ENCODE measurements around the gene AGBL2.
A peak's percentile ranks its signal among the peaks of the same experiment; 100 is the strongest.
"Not testable (repeated sequence)": the region's sequence is repeated elsewhere in the genome, so short reads cannot be mapped to it uniquely, and the experiment has no call there.

The AGBL2 gene, protein sequence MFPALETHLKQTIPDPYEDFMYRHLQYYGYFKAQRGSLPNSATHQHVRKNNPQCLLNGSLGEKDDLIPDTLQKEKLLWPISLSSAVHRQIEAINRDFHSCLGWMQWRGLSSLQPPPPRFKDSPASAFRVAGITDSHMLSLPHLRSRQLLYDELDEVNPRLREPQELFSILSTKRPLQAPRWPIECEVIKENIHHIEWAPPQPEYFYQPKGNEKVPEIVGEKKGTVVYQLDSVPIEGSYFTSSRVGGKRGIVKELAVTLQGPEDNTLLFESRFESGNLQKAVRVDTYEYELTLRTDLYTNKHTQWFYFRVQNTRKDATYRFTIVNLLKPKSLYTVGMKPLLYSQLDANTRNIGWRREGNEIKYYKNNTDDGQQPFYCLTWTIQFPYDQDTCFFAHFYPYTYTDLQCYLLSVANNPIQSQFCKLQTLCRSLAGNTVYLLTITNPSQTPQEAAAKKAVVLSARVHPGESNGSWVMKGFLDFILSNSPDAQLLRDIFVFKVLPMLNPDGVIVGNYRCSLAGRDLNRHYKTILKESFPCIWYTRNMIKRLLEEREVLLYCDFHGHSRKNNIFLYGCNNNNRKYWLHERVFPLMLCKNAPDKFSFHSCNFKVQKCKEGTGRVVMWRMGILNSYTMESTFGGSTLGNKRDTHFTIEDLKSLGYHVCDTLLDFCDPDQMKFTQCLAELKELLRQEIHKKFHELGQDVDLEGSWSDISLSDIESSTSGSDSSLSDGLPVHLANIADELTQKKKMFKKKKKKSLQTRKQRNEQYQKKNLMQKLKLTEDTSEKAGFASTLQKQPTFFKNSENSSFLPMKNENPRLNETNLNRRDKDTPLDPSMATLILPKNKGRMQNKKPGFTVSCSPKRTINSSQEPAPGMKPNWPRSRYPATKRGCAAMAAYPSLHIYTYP

GRCh38 chr11:47715082-47715669, at the start of gene AGBL2:
AGBL2 (minus strand) TSS chr11:47715369; CDS start chr11:47714650, 719 bp downstream.
- peak; percentile 84 for DNase-seq

DNA sequence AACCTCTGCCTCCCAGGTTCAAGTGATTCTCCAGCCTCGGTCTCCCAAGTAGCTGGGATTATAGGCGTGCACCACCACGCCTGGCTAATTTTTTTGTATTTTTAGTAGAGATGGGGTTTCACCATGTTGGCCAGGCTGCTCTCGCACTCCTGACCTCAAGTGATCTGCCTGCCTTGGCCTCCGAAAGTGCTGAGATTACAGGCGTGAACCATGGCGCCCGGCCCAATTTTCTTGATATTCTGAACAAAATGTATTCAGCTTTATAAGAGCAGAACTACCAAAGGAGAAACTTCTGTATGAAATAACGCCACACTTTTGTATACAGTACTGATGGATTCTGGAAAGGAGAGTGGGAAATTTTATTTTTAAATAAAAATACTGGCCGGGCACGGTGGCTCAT, 44.1 kb upstream of the AGBL2 start:
- DNase-seq, result not testable (repeated sequence)

DNA sequence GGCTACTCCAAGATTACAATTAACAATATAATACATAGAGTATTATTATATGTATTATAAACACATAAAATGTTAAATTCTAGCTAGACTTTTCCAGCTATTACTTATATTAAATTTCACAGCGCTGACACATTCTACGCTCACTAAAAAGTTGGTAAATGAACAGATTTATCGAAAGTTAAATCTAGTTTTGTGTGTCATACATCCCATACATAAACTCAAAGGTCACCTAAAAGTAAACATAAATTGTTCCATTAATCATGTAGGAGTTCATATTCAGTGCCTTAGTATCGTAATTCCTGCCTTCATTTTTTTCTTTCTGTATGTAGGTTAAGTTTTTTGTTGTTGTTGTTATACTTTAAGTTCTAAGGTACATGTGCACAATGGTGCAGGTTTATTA, 41.0 kb upstream of the AGBL2 start:
- no peak for DNase-seq

DNA sequence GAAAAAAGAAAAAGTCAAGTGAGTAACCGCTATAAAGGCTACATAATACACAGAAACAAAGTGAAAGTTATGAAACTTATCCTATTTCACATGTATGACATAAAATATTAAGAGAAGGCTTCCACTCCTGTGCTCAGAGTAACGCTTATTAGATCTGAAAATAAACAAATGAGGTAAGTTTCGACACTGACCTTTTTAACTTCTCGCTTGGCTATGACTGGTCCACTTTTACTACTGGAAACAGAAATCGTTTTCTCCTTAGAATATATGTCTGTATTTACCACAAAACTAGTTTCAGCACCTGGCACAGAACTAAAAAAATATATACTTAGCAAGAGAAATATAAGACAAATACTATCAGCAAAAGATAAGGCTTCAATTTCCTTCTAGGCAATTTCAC, 35.6 kb upstream of the AGBL2 start:
- no peak for DNase-seq

- not testable (repeated sequence) for DNase-seq
Observed at GRCh38 chr11:47742494-47742893, 27.3 kb upstream of the AGBL2 start.

DNA sequence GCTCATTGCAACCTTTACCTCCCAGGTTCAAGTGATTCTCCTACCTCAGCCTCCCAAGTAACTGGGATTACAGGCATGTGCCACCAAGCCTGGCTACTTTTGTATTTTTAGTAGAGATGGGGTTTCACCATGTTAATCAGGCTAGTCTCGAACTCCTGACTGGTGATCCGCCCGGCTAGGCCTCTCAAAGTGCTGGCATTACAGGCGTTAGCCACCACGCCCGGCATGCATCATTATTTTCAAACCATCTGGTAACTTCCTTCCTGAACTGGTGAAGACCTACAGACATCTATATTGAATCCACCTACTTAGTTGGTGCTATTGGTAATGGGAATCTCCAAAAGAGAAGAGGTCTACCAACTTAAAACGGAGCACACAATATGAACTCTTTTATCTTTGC, 22.6 kb upstream of the AGBL2 start:
- not testable (repeated sequence) for DNase-seq

GRCh38 chr11:47732271-47732670, 17.1 kb upstream of the AGBL2 start:
- no peak for DNase-seq

- DNase-seq, result no peak
Observed at GRCh38 chr11:47731475-47731874, 16.3 kb upstream of the AGBL2 start.

DNA sequence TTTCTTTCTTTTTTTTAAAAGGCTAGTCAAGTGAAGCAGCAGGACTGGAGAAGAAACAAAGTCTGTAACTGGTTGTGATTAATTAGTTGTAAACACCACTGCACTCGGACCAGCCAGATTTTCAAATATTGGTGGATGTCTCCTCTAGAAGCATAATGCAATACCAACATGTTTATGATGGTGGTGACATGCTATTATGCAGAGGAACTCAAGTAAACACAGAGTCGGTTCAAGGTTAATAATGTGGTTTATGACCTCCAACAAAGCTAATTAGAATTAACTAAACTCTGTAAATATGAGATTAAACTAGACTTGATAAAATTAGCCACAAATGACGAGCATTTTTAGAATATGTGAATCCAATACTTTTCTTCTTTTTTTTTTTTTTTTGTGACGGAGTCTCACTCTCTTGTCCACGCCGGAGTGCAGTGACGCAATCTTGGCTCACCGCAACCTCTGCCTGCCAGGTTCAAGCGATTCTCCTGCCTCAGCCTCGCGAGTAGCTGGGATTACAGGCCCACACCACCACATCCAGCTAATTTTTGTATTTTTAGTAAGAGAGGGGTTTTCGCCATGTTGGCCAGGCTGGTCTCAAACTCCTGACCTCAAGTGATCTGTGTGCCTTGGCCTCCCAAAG, 11.8 kb upstream of the AGBL2 start:
- no peak for DNase-seq

DNA sequence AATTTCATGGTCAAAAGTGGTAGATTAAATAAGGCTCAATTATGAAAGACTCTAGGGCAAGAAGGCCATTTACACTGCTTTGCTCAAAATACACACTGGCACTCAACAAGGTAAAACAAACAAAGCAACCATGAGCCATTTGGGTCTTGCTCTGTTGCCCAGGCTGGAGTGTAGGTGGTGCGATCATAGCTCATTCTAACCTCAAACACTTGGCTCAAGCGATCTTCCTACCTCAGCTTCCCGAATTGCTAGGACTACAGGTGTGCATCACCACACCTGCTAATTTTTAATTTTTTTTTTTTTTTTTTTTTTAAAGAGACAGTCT, 10.9 kb upstream of the AGBL2 start:
- no peak for DNase-seq

GRCh38 chr11:47725442-47726117, 10.4 kb upstream of the AGBL2 start:
- DNase-seq, result no peak

DNA sequence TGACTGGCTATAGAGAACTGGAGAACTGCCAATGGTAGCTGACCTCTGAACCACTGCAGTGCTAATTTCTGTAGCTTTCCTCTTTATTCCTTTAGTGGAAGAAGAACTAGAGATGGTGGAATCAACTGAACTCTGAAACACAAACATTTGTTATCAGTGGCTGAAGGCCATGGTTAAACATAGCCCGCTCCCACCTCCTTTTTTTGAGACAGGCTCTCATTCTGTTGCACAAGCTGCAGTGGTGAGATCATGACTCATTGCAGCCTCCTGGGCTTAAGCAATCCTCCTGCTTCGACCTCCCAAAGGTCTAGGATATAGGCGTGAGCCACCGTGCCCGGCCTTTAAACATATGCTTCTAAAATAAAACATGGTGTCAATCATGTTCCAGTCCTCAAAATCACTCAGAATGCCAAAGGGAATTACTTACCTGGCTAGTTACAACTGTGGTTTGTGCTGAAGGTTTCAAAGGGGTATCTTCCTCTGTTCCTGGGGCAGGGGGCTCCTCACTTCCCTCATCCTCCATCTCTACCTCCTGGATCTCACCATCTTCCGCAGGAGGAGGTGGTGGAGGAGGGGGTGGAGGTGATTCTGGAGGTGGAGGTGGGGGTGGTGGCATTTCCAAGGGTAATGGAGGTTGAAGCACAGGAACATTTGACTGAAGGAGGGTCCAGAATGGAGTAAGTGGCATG, 9.0 kb upstream of the AGBL2 start:
- no peak for DNase-seq

DNA sequence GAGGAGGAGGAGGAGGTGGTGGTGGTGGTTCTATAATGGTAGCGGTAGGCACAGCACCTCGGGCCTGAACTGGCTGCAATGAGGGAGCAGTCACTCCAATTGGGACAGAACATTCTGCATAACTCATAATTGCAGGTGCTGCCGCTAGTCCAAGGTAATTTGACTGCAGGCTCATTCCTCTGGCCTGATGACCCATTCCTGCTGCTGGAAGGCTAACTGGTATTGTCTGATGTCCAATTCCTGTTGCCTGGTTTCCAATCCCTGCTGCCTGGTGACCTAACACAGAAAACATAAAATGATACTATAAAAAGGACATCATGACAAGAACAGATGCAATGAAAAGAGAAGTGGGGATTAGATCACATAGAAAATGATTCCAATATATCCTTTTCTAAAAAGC, 7.9 kb upstream of the AGBL2 start:
- no peak for DNase-seq

GRCh38 chr11:47720651-47721050, 5.5 kb upstream of the AGBL2 start:
- DNase-seq, result no peak

DNA sequence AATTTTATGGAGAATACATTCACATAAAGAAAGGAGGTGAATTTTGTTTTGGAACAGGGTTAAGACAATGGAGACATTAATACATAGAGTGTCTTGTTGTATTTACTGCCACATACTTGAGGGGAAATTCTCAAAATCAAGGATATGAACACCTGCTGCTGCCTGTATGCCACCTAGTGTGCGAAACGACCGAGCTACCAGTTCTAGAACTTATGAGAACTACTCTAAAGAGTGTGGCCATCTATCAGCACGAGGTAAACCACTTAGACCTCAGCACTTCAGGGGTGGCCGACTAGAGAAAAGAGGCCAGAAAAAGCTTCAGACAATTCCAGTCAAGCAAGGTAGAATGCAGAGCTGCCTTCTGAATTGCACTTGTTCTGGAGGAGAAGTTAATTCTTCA, 1.5 kb upstream of the AGBL2 start:
- no peak for DNase-seq

DNA sequence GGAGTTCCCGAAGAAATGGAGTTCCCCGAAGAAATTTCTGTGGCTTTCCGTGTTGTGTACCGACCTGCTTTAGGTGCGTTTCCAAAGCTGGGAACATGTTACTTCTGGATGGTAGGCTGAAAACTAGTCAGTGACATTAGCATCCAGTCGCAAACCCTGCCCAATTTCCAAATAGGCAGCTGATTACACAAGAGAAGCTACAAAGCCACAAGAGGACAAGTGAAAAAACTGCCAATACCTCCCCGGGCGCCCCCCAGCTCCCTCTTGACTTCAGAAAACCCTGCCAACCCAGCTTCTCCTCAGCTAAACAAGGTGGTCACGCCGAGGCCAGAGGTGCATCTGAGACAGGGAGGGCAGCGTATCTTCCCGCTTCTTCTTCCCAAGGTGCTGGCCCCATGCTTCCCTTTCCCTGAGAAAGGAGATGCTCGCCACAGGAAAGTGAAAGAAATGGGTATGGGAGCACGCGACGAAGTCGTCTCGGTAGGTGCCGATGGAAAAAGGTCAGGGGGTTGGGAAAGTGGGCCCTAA, 551 bp downstream of the AGBL2 start:
- peak; percentile 6 for DNase-seq

DNA sequence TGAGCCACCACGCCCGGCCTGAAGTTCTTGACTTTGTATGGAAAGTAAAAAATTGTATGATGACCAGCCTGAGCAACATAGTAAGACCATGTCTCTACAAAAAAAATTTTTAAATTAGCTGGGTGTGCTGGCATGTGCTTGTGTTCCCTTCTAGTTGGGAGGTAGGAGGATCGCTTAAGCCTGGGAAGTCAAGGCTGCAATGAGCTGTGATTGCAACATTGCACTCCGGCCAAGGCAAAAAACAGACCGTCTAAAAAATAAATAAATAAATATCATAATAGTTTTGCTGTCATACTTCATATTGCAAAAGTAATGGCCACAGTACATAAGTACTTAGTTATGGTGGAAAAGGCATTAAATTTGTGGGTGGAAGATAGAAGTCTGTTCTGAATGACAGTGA, 3.4 kb downstream of the AGBL2 start:
- DNase-seq, result no peak

DNA sequence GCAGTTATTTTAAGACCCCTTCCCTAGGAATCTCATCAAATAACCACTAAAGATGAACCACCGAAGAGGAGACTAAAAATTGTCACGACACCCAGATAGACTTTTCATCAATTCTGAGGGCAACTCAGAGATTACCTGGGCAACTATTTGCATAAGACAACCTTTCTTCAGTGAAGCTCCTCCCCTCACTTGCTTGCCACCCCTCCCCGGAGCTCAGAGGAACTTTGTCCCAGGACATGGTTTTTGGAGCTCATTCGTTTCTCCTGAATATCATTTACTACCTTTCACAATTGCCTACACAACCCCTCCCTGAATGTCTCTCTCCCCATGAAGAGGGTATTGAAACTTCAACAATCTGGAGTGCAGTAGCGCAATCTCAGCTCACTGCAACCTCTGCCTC, 3.9 kb downstream of the AGBL2 start:
- DNase-seq, result no peak

DNA sequence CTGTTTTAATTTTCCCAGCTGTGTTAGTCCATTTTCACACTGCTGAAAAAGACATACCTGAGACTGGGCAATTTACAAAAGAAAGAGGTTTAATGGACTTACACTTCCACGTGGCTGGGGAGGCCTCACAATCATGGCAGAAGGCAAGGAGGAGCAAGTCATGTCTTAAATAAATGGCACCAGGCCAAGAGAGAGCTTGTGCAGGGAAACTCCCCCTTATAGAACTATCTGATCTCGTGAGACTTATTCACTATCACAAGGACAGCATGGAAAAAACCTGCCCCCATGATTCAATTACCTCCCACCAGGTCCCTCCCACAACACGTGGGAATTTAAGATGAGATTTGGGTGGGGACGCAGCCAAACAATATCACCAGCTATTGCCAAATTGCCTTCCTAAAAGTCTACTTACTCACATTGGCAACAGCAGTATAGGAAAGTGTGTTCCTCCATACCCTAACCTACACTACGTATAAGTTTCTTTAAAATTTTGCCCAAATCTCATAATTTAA, 7.8 kb downstream of the AGBL2 start:
- DNase-seq, result not testable (repeated sequence)

- no peak for DNase-seq
Observed at GRCh38 chr11:47705721-47706120, 9.4 kb downstream of the AGBL2 start.

GRCh38 chr11:47691979-47692378, 23.2 kb downstream of the AGBL2 start:
- no peak for DNase-seq

- DNase-seq, result no peak
Observed at GRCh38 chr11:47689480-47689879, 25.7 kb downstream of the AGBL2 start.

All from activated gamma-delta T cell treated with Interleukin-2 at 50 U/mL for 16 hours (primary cell).